Measurements from ENCODE around the gene TRAF3IP3.
"Not testable (repeated sequence)": the region's sequence is repeated elsewhere in the genome, so short reads cannot be mapped to it uniquely, and the experiment has no call there.

The TRAF3IP3 gene

DNA sequence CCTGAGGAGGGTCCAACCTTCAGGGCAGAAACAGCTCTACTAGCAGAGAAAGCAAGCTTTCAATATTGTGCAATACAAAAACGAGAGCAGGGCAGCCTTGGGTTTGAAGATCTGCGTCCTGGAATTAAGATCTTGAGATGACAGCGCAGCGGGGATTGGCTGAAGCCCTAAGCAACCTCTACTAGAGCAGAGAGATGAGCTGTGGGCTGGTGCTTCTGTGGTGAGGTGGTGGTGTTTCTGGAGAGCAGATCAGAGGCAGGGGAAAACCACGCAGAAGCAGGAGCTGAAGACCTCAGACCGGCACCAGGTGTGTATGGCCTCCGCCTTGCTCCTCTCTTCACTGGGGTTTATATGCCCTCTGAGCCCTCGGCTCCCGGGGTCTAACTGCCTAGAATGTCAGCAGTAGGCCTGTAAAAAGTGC lies 12.5 kb downstream of the TRAF3IP3 start:
- no peak for DNase-seq (ENCODE audit: low spot score)

DNA sequence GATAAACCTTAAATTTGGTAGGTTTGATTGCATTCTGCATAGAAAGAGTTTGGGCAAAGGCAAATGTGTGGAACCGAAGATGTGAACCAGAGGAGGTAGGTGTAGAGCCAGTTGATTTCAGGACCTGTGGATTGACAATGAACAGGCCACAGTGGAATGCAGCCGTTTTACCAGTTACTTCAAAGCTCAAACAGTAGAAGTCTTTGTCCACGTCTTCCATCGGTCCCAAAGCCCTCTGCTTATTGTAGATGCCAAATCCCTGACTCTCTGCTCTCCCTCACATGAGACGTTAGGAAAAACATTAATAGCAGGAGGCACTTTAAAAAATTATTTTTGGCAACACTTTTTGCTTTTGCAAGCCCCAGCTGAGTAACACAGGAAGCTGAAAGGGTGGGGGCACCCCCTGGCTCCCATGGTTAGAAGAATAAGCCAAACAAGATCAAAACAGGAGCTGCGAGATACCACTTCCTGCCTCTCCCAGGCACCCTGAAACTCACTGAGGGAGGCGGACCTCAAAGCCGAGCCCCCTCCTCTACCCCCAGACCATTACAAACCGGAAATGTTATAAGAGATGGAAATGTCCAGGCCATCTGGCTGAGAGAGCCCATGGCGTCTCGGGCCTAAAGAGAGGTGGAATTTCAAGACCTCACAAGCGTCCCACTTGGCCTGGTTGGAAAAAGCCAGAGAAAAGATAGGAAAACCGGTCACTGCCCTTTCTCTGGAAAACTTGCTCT lies 13.5 kb downstream of the TRAF3IP3 start:
- no peak for DNase-seq (ENCODE audit: low spot score)

DNA sequence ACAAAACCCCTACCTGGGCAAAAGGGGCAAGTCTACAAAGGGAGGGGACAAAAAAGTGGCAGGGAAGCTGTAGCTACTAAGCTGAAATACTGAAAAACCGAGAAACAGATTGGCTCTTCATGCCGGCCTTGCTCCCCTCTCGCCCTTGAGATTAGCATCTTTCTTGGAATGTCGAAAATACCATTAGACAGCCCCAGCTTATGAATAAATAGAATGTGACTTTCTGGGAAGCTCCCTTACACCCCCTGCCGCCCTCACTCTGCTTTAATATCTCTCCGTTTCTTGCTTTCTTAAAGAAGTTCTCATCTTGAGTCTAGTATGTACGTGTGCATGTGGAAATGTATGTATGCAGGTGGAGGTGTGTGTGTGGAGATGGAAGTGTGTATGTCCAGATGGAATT lies 14.1 kb downstream of the TRAF3IP3 start:
- no peak for DNase-seq (ENCODE audit: low spot score)

DNA sequence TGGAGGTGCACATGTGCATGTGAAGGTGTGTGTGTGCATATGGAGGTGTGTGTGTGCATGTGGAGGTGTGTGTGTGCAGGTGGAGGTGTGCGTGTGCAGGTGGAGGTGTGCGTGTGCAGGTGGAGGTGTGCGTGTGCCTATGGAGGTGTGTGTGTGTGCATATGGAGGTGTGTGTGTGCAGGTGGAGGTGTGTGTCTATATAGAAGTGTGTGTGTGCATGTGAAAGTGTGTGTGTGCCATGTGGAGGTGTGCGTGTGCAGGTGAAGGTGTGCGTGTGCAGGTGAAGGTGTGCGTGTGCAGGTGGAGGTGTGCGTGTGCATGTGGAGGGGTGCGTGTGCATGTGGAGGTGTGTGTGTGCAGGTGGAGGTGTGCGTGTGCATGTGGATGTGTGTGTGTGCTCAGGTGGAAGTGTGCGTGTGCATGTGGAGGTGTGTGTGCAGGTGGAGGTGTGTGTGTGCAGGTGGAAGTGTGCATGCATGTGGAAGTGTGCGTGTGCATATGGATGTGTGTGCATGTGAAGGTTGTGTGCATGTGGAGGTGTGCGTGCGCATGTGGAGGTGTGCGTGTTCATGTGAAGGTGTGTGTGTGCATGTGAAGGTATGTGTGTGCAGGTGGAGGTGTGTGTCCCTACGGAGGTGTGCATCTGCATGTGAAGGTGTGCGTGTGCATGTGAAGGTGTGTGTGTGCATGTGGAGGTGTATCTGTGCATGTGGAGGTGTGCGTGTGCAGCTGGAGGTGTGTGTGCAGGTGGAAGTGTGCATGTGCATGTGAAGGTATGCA lies 15.0 kb downstream of the TRAF3IP3 start:
- no peak for DNase-seq (ENCODE audit: low spot score)

DNA sequence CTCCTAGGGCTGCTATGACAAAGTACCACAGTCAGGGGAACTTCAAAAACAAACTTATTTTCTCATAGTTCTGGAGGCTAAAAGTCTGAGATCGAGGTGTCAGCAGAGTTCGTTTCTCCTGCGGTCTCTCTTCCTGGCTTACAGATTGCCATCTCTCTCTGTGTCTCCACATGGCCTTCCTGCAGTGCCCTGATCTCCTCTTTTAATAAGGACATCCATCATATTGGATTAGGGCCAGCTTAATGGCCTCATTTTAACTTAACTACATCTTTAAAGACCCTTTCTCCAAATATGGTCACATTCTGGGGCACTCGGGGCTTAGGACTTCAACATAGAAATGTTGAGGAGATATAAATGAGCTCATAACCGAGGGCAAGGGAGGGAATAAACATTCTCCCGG lies 16.3 kb downstream of the TRAF3IP3 start:
- DNase-seq (ENCODE audit: low spot score): no peak

DNA sequence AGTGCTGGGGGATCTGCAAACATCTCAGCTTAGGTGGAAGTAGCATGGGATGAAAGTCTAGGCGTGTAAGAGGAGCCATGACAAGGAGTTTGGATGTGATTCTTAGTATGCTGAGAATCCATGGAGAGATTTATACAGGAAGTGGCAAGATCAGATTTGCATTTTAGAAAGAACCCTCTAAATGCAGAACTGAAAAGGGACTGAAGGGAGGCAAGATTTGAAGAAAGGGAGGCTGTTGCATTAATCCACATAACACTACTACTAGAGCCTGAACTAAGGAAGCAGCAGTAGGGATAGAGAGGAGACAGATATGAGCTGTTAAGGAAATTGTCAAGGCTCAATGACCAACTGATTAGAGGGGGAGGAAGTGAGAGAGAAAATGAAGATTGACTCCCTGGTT lies 18.7 kb downstream of the TRAF3IP3 start:
- no peak for DNase-seq (ENCODE audit: low spot score)

DNA sequence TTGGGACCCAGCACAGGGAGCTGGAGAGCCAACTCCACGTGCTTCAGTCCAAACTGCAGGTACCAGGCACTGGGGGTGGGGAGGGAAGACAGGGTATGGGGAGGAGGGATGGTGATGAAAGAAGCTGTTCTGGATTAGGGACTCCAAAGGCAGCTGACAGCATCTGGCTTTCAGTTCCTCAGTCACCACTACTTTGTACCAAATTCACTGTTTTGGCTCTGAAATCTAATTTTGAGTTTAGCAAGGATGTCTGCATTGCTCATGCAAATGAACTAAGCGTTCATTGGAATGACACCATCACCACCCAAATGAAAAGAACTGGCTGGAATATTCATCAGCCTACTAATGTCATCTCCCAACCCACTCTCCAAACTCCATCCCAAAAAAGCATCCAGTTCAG lies 19.8 kb downstream of the TRAF3IP3 start:
- no peak for DNase-seq (ENCODE audit: low spot score)

DNA sequence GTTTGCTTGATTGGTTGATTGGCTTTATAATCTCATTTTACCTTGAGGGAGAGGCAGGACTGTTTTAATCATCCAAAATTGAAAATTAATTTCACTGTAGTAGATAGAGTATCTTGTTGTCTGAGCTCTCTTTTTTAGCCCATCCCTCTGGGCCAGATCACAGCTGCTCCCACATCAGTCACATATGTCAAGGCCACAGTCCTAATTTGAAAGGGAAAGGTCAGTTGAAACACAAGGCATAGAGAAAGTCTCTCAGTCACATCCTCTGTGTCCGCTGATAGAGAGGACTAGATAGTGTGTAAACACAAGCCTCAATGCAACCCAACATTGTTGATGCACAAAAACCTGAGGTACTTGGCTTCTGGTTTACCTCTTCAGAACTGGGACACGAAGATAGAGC lies 21.7 kb downstream of the TRAF3IP3 start:
- no peak for DNase-seq (ENCODE audit: low spot score)

DNA sequence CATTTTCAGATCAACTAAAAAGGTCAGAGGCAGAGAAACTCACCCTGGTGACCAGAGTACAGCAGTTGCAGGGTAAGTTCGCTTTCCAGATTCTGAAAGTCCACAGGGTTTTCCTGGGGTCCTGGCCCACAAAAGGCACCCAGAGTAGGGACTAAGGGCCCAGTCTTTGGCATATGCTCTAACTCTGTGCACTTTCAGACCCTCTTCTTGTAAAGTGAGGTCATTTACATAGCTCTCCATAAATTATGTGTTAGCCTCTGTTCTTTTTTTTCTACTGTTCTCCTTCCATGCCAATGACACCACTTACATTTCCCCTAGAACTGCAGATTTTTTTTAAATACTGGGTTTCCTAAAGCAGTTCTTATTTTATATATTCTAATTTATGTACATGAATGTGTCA lies 22.2 kb downstream of the TRAF3IP3 start:
- no peak for DNase-seq (ENCODE audit: low spot score)

DNA sequence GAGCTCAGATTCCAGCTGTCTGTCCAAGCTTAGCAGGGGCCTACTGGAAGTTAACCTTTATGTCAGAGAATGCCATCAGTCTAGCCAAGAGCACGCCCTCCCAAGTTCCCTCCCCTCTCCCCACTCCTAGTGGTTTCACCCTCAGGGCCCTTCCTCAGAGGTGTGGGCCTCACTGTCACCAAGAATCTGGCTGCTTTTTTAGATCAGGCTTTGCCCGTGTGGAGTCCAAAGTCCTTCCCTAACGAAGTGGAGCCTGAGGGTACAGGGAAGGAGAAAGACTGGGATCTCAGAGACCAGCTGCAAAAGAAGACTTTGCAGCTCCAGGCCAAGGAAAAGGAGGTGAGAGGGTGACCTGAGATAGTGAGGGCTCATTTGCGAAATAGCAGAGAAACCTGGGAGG lies 24.4 kb downstream of the TRAF3IP3 start:
- DNase-seq (ENCODE audit: low spot score): no peak

DNA sequence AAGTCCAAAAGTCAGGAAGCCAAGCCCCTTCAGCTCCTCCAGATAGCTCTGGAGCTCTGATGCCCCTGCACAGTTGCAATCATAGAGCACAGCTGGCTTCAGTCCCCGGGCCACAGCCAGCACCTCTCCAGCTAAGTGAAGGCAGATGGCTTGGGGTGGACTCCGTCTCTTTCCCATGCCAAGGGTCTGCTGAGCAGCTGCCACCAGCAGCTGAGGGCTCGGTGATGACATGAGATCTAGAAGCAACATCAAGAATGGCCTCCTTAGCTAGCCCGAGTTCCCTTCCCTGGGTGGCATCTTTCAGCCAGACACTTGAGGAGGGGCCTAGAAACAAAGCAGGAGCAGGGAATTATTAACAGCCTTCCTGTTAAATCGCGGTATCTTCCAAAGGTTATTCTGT lies 27.5 kb downstream of the TRAF3IP3 start:
- DNase-seq (ENCODE audit: low spot score): no peak

DNA sequence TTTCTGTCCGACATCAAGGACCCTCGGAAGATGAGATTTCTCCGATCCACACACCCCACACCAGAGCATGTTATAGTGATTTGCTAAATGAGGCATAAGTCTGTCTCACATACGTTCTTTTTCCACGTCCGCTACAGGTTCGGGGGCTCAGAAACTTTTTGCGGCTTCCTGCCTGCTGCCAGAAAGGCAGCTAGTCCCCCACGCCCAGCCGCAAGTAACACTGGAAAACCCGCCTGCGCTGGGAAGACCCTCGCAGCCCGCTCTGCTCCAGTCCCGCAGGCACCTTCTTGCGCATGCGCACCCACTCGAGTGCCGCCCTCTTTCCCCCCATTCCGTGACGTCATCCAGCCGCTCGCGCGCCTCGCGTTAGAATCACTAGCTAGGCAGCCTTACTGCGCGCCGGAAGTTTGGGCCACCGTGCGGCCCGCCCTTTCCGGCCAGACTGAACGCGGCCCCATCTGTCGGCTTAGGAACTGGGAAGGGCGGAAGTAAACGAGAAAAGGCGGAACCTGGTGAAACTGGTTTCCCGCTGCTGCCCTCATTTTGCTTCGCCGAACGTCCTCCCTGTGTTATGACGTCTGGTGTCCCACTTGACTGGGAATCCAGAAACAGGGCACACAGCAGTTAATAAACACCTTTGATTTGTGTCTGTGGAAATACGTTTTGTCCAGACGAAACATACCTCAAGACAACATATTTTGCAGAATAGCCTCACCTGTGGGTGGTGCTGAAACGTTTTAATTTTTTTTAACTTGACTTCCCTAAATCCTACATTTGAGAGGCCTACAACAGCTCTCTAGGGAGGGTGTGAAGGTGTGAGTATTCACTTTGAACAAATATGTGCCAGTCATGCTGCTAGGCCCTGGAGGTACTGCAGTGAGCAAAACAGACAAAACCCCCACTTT lies 28.7 kb downstream of the TRAF3IP3 start, which contains the start of gene C1orf74:
Gene C1orf74 (minus strand): TSS at position 295 of the 905 bp plus-strand sequence. CDS start 925 bp downstream, outside the sequence.
- DNase-seq (ENCODE audit: low spot score): peak; percentile 99

DNA sequence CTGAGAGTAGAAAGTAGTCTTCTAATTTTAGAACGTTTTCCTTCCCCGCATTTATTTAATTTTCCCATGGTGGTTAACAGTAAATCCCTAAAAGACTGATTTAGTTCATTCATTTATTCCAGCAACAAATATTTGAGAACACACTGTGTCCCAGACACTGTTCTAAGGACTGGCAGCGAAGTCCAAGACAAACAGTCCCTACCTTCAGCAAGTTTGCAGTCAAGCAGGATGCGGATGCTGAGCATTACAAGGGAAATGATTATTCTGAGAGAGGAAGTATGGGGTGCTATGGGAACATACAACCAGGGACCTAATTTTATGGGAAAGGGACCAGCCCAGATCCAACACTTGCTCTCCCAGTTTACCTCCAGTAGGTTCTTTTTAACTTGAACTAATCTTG lies 29.7 kb downstream of the TRAF3IP3 start:
- DNase-seq (ENCODE audit: low spot score): no peak

DNA sequence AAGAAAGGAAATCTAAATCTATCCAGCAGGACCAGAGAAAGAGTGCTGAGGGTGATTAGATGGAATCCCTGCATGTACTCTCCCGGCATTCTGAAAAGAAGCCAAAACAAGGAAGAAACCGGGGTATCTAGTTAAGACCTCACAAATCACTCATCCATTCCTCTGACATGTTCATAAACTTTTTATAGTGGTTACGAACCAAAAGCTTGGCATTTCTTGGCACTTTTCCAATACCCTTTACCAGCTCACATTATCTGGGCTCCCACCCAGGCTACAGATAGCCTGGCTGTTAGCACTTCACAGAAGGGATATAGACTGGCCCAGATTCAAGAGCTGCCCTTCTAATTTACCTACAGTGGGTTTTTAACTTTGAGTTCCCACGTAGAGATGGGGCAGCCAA lies 30.3 kb downstream of the TRAF3IP3 start:
- peak; percentile 61 for DNase-seq (ENCODE audit: low spot score)

DNA sequence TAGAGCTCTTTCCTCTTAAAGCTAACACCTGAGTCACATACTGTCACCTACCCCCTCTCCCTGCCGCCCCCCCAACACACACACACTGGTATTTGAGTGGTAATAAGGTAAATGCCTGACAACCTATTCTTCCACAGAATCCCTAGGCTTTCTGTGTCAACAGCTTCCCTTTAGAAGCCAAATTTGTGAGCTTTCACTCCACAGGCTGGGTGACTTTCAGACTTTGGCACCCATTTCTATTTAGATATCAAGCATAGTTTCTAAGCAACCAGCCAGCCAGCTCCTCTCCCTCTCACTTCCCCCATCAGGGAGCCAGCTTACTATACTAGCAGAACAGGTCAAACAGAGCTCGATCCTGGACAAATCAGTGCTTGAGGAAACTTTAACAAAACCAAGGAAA lies 31.7 kb downstream of the TRAF3IP3 start:
- no peak for DNase-seq (ENCODE audit: low spot score)

DNA sequence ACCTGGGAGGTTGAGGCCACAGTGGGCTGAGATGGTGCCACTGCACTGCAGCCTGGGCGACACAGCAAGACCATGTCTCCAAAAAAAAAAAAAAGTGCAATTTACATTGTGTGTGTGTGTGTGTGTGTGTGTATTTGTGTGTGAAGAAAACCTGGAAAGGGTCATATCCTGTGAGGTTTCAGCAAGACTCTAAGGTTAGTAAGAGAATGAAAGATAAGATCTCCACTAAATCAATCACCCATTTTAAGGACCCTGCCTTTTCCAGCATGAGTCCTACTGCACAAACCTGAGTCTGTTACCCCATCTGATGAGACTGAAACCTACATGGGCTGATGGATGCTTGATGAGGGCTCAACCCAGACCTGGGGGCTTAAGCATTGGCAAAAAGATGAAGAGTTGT lies 33.4 kb downstream of the TRAF3IP3 start:
- no peak for DNase-seq (ENCODE audit: low spot score)

DNA sequence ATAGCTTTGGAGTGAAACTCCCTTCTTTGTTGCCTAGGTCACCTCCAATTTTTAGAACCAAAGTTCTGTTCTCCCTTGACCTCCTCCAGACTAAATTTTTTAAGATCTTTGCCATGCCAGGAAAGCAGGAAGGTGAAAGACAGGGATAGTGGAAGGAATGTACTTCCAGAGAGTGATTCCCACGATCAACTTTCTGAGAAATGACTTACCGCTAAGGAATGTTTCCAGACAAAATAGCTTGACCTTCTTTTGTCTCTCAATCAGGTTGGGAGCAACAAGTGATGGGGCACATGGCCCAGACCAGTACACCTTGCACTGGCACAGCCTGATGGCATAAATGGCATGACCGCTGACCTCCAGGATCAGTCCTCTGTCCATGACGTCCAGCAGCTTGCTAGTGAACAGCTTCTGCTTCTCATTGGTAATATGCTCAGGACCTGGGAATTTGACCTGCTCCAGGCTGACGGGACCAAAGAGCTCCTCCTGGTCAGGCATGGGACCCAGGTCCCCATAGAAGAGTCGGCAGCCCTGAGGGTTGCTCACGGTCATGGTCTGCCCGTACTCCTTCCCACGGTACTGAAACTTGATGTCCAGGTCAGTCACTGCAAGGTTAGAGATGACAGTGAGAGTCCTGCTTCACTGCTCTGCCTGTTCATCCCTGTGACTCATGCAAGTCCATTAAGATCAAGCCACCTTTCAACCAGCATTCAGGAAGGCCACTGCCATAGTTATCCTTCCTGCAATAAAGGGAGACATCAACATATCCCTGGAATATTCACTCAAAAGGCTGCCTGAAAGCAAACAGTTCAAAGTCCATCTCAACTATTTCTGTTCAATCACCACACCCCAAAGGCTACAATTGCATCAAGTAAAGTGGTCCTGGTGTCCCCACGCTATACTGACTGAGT lies 34.7 kb downstream of the TRAF3IP3 start:
- DNase-seq (ENCODE audit: low spot score): no peak

DNA sequence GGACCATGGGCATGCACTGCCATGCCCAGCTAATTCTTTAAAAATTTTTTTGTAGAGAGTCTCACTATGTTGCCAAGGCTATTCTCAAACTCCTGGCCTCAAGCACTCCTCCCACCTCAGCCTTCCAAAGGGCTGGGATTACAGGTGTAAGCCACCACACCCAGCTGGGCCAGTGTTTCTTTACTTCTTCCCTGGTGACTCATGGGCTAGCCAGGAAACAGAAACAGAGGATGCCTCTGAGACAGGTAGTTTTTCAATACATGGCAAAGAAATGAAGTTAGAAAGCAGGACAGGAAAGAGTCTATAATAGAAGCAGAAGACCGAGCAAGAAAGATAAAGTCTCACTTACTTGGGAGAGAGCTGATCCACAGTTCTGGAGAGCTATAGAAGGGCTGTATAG lies 36.1 kb downstream of the TRAF3IP3 start:
- DNase-seq (ENCODE audit: low spot score): no peak

DNA sequence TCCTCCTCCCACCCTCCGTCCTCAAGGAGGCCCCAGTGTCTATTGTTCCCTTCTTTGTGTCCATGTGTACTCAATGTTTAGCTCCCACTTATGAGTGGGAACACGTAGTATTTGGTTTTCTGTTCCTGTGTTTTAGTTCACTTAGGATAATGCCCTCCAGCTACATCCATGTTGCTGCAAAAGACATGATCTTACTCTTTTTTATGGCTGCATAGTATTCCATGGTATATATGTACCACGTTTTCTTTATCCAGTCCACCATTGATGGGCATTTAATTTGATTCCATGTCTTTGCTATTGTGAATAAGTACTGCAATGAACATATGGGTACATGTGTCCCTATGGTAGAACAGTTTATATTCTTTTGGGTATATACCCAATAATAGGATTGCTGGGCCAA lies 37.9 kb downstream of the TRAF3IP3 start:
- not testable (repeated sequence) for DNase-seq (ENCODE audit: low spot score)

DNA sequence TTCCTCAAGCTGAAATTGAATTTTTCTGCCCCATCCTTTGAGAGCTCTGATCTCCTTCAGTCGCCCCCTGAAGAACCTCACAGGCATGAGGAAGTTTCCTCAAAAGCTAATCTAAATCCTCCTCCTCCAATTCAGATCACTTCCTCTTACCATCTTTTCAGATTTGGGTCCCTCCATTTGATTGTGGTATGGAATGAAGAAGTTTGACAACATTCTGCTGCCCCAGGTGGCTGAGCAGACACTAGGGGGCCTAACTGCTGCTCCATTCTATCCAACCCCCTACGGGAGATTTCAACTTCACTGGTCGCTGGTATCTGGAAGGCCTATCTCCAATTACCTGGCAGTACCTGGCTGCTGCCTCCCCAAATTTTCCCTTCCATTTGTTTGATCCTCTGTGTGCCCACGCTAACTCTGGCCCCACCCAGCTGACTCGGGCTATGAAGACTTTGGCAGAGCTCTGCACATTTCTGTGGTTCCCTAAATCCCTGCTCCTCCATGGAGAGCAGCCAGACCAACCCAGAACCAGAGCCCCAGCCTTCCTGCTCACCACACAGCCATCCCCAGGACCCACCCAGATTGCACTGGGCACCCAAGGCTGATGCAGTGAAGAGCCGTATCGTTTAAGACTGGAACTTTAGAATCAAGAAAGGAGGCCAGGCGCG lies 42.3 kb downstream of the TRAF3IP3 start:
- no peak for DNase-seq (ENCODE audit: low spot score)
